ENCODE results near the gene MGME1.

The MGME1 gene

DNA sequence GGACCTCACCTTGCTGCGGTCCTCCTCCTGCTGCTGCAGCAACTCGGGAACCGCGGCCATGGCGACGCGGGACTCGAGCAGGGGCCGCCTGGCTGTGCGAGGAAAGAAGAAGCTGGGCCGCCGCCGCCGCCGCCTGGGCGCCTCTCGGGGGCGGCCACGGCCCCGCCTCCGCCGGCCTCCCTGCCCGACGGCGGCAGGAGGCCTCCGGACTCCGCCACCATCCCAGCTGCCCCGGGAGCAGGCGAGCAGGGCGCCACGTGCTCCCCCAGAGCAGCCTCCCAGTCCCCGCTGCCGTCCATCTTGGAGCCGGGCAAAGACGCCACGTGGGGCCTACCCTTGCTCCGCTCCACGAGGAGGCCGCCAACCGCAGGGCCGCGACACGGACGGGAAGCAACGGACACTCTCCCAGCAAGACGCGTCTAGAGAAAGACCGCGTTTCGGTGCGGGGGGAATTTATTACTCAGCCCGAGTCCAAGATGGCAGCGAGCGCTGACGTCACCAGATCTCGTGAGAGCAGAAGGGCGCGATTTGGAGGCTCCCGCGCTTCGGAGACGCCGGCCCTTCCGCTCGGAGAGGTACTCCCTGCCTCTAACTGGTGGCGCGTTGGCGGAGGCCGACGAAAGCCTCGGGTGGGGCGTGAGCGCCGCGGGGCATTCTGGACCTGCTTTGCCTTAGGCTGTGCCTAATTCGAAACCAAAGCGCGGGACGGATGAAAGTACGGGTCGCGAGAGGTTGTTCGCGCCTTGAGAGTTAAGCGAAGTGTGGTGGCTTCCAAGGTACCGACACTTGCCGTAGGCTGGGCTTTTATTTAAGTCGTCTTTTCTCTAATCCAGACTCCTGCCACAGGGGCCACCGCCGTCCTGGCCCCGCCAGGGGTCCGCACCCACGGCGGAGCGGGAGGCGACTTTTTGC is at the start of gene MGME1, which contains the start of gene SNX5:
TSS of gene MGME1 (plus strand) at position 653 of the 912 bp plus-strand sequence. CDS start 842 bp downstream, outside the sequence.
TSS of gene SNX5 (minus strand) at position 429 of the 912 bp plus-strand sequence. CDS start at position 60, 369 bp downstream.
- DNase-seq, result peak; percentile 100

- DNase-seq, result no peak
These were observed 49.7 kb upstream of the MGME1 start for GRCh38 chr20:17919149-17919548.

DNA sequence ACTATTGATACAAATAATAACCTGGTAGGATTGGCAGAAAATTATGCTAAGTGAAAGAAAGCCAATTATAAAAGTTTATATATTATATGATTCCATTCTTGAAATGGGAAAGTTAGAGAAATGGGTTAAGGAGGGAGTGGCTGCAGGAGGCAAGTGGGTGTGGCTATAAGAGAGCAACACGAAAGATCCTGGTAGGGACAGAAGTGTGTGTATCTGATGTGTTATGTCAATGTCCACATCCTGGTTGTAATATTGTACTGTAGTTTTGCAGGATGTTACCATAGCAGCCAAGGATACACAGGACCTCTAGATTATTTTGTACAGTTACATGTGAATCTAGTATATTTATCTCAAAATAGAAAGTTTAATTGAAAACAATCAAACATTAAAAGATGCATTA is 47.0 kb upstream of the MGME1 start:
- no peak for DNase-seq

DNA sequence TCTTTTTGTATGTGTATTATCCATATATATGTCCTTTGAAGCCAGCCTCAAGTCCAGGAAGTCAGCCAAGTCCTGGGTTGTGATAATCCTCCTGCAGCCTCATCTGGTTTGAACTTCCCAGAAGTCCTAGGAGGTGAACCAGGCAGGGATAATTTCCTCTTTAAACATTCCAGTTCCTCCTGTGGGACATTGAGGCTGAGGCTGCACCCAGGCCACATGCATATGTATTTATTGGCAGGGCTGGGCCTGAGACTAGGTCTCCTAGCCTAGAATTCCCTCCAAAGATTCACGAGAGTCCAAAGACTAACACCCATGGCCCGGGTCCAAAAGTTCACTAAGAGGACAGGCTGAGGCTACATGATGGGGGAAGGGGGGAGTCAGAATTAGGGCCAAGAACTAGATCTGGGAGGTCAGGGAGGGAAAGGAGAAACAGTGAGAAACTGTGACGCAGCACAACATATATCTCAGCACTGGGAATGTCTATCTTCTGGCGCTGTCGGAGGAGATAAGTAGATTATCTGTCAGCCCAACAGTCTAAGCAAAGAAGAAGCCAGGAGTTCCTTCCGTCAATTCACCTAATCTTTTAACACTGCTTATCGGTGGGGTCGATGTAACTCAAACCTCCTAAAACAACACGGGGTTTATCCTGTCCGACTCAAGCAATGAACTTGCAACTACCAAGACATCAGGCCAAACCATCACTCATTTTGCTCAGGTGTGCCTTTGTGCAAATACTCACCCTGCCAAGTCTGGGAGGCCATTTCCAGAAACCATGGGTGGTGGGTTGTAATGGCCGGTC is 43.5 kb upstream of the MGME1 start:
- no peak for DNase-seq

GRCh38 chr20:17925940-17926300 is 42.9 kb upstream of the MGME1 start:
- DNase-seq, result no peak

DNA sequence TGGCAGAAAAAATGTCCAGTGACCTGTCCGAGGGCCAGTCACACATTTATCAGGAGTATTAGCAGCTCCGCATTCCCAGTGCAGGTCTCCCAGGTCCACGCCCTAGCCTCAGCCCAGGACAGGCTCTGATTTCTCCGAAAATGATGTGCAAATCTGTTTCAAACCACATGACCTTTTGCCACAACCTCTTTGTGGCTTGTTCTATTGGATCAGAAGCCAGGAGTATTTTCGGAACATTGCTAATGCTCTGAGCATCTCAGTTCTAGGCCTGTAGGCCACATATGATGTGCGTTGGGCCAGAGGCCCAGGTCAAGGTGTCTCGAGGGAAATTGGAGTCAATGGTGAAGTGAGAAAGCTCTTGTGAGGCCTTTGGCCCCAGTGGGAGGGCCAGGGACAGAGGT is 40.6 kb upstream of the MGME1 start:
- no peak for DNase-seq

DNA sequence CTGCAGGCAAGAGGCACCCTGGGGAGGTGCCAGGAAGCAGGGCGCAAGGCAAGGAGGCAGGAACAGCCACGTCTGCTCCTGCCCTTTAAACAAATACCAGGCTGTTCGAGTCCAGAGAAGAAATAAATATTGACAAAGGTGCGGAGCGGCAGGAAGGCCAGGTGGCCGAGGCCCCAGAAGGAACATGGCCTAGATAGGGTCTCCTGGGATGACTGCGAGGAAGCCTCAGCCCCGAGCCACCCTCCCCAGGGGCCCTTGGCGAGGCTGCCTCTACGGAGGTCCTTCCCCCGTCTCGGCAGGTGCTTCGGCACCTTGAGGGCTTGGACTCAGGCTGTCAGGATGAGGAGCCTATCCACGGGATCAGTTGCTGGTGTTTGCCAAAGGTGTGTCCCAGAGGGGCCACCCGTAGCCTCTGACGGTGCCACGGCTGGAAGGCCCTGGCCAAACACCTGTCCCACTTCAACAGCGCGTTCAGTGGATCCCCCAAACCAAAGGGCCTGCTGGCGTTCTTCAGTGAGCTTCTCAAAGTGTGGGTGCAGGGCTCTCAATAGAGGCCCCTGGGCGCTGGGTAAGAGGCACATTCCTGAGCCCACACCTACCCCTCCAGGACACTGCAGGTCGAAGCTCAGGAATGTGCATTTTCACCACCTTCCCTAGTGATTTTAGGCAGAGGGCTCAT is 40.0 kb upstream of the MGME1 start:
- no peak for DNase-seq

DNA sequence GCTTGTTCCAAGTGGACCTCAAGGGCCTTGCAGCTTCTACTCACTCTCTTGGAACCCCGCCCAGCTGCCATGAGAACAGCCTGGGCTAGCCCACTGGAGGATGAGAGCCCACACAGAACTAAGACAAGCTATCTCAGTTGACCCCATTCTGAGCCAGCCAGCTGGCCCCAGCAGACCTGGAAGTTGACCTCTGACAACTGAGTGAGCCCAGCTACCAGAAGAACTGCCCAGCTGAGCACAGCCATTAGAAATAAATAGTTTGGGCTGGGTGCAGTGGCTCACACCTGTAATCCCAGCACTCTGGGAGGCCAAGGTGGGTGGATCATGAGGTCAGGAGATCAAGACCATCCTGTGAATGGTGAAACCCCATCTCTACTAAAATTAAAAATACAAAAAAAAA is 37.3 kb upstream of the MGME1 start:
- no peak for DNase-seq

- no peak for DNase-seq
These were observed 36.4 kb upstream of the MGME1 start for GRCh38 chr20:17932396-17932795.

GRCh38 chr20:17933121-17933520 is 35.7 kb upstream of the MGME1 start:
- DNase-seq, result peak; percentile 70 to 75 (median 74)

- DNase-seq, result no peak
These were observed 35.1 kb upstream of the MGME1 start for GRCh38 chr20:17933711-17934110.

GRCh38 chr20:17934141-17934862 is 34.5 kb upstream of the MGME1 start:
- DNase-seq, result no peak

DNA sequence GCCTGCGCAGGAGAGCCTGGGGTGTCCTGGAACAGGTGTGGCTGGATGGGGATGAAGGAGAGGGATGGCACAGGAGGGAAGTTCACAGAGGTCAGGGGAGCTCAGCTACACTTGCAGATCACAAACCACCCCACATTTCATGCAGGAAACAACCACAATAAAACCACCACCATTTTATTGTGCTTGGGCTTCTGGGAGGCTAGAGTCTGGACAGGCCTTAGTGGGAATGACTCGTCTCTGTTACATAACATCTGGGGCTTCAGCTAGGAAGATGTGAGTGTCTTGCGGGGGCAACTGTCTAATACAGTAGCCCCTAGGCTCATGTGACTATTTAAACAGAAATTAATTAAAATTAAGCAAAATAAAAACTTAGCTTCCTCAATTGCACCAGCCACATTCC is 33.6 kb upstream of the MGME1 start:
- no peak for DNase-seq

- no peak for DNase-seq
These were observed 33.1 kb upstream of the MGME1 start for GRCh38 chr20:17935761-17936160.

GRCh38 chr20:17936286-17936760 is 32.5 kb upstream of the MGME1 start:
- no peak for DNase-seq

GRCh38 chr20:17936761-17937732 is 31.8 kb upstream of the MGME1 start:
- DNase-seq, result no peak

DNA sequence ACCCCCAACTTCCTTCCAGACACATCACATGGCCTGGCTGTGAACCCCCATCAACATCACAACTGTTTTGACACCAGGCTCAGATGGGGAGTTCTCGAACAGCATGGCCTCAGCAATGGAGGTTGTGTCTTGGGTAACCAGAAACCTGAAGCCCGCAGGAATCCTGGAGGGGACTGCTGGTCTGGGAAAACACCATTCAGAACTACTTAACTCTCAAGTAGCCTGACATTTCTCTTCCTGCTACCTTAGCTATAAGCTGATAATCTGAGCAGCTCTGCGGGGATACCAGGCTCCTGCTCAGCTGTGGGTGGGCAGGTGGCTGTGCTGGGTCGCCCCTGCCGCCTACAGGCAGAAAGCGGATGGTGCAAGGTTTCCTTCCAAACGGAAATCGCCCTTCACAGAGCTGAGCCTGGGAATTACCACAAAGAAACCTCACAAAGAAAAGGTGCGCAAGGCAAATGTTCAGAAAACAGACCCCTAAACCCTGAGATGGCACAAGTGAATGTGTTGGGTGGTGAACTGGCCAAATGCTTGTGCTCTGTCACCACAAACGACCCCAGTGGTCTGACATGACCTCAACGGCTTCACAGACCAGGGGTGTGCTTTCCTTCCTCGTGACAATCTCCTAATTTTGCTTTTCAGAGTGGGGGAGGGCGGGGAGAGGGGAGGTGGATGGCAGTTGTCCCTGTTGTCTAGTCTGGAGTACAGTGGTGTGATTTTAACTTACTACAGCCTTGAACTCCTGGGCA is 29.8 kb upstream of the MGME1 start:
- DNase-seq, result peak; percentile 56 to 77 (median 76)

DNA sequence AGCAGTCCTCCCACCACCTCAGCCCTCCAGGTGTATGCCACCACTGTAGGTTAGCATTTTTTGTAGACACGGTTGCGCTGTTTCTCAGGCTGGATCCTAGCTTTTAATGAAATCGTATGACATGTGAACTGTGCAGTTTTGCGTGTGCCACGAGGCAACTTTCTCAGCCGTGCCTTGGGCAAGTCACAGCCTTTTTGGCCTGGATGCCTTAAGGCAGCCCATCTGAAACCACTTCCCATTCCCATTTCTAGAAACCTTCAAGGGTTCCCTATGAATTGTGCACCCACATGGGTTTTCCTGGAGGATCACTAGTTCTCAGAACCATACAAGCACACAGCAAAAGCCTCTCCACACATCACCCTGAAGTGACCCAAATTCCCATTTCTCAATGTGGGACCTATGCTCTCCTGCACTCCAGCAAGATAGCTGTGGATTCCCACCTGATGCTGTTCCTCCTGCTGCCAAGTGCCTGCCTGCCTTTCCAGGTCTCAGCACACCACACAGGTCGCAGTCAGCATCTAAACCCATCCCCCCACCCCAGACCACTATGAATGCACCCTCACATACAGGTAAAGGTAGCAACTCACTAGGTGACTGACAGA is 29.1 kb upstream of the MGME1 start:
- peak in 1 of 3 donors; percentile 17 for DNase-seq

GRCh38 chr20:17940224-17940971 is 28.4 kb upstream of the MGME1 start:
- peak in 1 of 3 donors; percentile 17 for DNase-seq

Measured in suppressor macrophage treated with lipopolysaccharide for 1 hour (primary cell).